Muscle of leg (tissue), 11 donors: ENCODE results near the gene PDLIM3. TPM values are rescaled to one million over a fixed set of nuclear protein-coding genes. Genes with fewer than 3 reads are reported as not detected.
"Not testable (repeated sequence)": the region's sequence is repeated elsewhere in the genome, so short reads cannot be mapped to it uniquely, and the experiment has no call there.

Source experiments
- DNase-seq: peaks from one replicate; pipeline ENCODE4 v3.0.0; 2013
- H3K27ac ChIP-seq: one replicate; pipeline ENCODE4 v1.5.1; 2013; ENCODE audit warnings: mild to moderate bottlenecking, low read length, control low read depth
- H3K27me3 ChIP-seq: one replicate; pipeline ENCODE4 v1.6.1; 2013; ENCODE audit warnings: low read length; ENCODE audit not compliant: control insufficient read depth, insufficient read depth
- H3K36me3 ChIP-seq: one replicate; pipeline ENCODE4 v1.6.1; 2013; ENCODE audit warnings: low read length; ENCODE audit not compliant: control insufficient read depth, insufficient read depth
- H3K4me1 ChIP-seq: one replicate; pipeline ENCODE4 v1.6.1; 2013; ENCODE audit warnings: low read length; ENCODE audit not compliant: control insufficient read depth, insufficient read depth
- H3K4me3 ChIP-seq: one replicate; pipeline ENCODE4 v1.5.1; 2013; ENCODE audit warnings: low read length, control low read depth
- H3K9me3 ChIP-seq: replicated peaks from 2 replicates; pipeline ENCODE4 v1.6.1; 2013; ENCODE audit warnings: low read depth, low read length; ENCODE audit not compliant: control insufficient read depth
- WGBS: methylation state at CpG from one replicate; pipeline ENCODE4 v1.1.5; 2013; ENCODE audit warnings: missing lambda C conversion rate; ENCODE audit not compliant: insufficient coverage; 5-methylcytosine and 5-hydroxymethylcytosine counted together
- polyA plus RNA-seq, 8 donors: library from polyadenylated mRNA; unstranded; fragments of 120-200 nt; gene quantifications; one replicate each; pipeline versions ENCODE4 v1.2.1 to v1.2.3, GENCODE V29; 2013; ENCODE audit warnings: inconsistent platforms in 1 of 8, low replicate concordance in 1 of 8; ENCODE audit not compliant: insufficient read length in 8 of 8, insufficient read depth in 1 of 8
- total RNA-seq: library from RNA; stranded (reverse); fragments of 120-200 nt; gene quantifications from one replicate; pipeline ENCODE4 v1.2.4, GENCODE V29; 2013

The PDLIM3 gene
- total and polyA plus RNA-seq, 9 donors, result 306 to 541 (median 459) TPM

DNA sequence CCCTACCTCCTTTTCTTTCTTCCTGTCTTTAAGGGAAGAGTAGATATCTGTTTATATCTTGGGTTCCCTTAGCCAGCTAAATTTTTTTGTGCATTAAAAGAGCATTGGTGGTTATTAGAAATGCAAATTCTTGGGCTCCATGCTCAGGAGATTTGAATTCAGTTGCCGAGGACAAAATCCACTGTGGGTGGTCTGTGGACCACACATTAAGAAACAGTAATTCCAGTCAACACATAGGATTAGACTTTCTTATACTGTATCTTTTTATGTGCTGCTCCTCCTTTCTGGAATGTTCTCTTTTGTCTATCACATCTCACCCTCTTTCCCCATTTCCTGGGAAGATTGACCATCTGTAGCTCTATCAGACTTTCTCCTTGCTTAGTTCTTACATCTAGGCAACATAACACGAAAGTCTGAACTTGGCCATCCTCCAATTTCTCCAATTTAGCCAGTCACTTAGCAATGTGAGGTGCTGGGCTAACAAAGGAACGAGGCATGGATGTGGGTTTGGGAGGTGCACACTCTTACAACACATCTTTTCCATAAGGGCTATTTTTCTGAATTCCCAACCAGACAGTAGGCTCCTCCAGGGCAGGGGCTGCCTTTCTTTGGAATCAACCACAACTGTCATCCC lies 5.3 kb upstream of the PDLIM3 start:
- peak overlapping the region; percentile 23 for H3K27ac ChIP-seq
- no peaks in the 10 kb centered on the region for H3K36me3 ChIP-seq
- DNase-seq, result peak; percentile 26
- no peak overlapping the region for H3K4me3 ChIP-seq
- peaks cover 15% of the 10 kb centered on the region for H3K27me3 ChIP-seq
- no CpG with 5 or more reads among the region's 3 CpGs for WGBS
- H3K9me3 ChIP-seq, result no peaks in the 10 kb centered on the region
- H3K4me1 ChIP-seq, result peaks cover 34% of the 10 kb centered on the region

DNA sequence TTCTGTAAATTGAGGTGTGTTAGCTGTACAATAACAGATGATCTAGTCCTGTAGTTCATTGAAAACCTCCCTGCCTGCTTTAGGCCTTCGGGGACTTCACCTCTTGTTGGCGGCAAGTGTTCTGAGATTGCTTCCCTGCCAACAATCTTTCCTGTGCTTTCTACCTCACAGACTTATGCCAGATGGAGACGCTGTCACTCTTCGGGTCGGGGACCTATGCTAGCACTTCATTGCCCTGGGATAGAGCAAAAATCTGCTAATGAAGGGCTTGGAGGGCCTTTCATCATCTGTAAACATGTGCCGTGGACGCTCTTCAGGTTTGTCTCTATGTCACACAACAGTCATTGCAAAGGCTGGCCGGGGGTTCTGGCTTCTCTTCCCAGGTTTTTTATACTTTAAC lies 4.7 kb upstream of the PDLIM3 start:
- H3K27me3 ChIP-seq, result peaks cover 18% of the 10 kb centered on the region
- peaks cover 35% of the 10 kb centered on the region for H3K4me1 ChIP-seq
- no peaks in the 10 kb centered on the region for H3K36me3 ChIP-seq
- no peak overlapping the region for H3K4me3 ChIP-seq
- WGBS, result 93% methylated on average over 3 of the region's 8 CpGs
- H3K9me3 ChIP-seq, result no peaks in the 10 kb centered on the region
- no peak overlapping the region for H3K27ac ChIP-seq
- DNase-seq, result no peak

DNA sequence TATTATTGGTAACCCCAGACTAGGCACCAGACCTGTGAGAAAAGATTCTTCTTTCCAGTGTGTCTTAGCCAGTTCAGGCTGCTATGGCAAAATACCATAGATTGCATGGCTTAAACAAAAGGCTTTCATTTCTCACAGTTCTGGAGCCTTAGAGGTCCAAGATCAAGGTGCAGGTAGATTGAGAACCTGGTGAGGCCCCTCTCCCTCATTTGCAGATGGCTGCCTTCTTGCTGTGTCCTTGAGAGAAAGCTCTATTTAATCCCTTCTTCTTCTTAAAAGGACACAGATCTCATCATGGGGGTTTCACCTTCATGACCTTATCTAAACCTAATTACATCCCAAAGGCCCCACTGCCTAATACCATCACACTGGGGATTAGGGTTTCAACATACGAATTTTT lies 3.5 kb upstream of the PDLIM3 start:
- no peak for DNase-seq
- H3K4me1 ChIP-seq, result peaks cover 39% of the 10 kb centered on the region
- no CpG with 5 or more reads among the region's 1 CpG for WGBS
- no peak overlapping the region for H3K27ac ChIP-seq
- H3K27me3 ChIP-seq, result peaks cover 22% of the 10 kb centered on the region
- no peaks in the 10 kb centered on the region for H3K9me3 ChIP-seq
- H3K36me3 ChIP-seq, result no peaks in the 10 kb centered on the region
- H3K4me3 ChIP-seq, result no peak overlapping the region

DNA sequence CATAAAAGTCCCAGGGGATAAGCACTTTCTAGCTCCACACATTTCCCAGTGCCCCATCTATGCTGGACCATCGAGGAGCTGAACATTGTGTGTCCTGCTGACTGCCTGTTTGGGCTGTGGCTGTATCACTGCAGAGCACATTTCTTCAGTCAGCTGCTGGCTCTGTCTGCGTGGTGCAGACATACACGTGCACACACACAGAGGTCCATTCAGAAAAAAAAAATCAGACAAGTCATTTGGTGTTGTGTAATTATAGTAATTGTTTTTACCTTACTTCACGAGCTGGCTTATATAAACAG lies 1.1 kb upstream of the PDLIM3 start:
- no CpG with 5 or more reads among the region's 4 CpGs for WGBS
- H3K4me1 ChIP-seq, result peaks cover 26% of the 10 kb centered on the region
- H3K4me3 ChIP-seq, result no peak overlapping the region
- H3K36me3 ChIP-seq, result no peaks in the 10 kb centered on the region
- peak overlapping the region; percentile 88 for H3K27ac ChIP-seq
- H3K9me3 ChIP-seq, result no peaks in the 10 kb centered on the region
- H3K27me3 ChIP-seq, result peaks cover 26% of the 10 kb centered on the region
- peak; percentile 69 for DNase-seq

DNA sequence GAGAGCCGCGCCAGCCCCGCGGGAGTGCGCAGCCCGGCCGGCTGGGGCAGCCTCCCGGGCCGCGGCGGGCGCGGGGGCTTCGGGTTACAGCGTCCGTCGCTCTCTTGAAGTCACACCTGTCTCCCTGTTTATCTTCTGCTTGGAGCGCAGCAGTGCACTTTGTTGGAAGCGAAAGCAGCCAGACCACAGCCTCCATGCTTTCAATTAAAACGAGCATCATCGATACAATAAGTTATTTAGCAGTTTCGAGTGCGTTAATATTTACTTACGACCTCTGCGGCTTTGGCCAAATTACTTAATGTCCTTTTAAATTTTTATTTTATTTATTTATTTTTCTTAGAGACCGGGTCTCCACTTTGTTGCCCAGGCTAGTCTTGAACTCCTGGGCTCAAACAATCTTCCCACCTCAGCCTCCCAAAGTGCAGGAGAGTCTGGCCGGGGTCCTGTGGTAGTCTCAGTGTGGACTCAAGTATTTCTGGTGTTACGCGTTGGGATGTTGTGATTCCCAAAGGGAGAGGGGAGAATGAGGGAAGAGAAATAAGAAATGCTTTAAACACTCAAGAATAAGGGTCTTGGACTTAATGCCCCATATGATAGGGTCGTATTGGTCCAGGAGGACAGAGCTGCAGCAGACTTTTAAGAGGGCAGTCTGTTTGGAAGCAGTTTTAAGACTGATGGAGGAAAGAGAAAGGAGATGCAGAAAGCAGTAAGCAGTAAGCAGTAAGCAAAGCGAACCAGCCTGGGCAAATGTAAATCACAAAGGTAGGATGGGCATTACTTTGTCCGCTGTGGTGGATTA lies 504 bp upstream of the PDLIM3 start:
- 5% methylated on average over 22 of the region's 32 CpGs for WGBS
- peak; percentile 88 for DNase-seq
- H3K27ac ChIP-seq, result peak overlapping the region; percentile 88
- H3K9me3 ChIP-seq, result no peaks in the 10 kb centered on the region
- peaks cover 21% of the 10 kb centered on the region for H3K4me1 ChIP-seq
- peaks cover 26% of the 10 kb centered on the region for H3K27me3 ChIP-seq
- H3K4me3 ChIP-seq, result peak overlapping the region; percentile 41
- H3K36me3 ChIP-seq, result no peaks in the 10 kb centered on the region

DNA sequence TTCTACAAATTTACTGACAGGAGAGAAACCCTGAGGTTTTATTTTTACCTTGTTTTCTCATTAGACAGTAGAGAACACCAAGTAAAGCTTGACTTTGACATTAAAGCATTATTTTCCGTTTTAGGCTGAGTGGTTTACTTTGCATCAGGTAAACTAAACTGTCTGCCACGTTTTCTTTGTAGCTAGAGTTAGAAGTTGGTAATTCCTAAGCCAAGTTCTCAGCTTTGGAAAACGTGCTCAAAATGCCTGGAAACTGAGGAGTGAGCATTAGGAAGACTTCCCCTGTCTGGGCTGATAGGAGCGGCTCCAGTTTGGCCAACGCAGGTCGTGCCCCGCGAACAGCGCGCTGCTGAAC lies 819 bp downstream of the PDLIM3 start:
- H3K4me3 ChIP-seq, result peak overlapping the region; percentile 77
- peak overlapping the region; percentile 94 for H3K27ac ChIP-seq
- no peaks in the 10 kb centered on the region for H3K9me3 ChIP-seq
- DNase-seq, result peak; percentile 35
- H3K27me3 ChIP-seq, result peaks cover 26% of the 10 kb centered on the region
- WGBS, result 0% methylated on average over 4 of the region's 10 CpGs
- peaks cover 21% of the 10 kb centered on the region for H3K4me1 ChIP-seq
- H3K36me3 ChIP-seq, result no peaks in the 10 kb centered on the region

DNA sequence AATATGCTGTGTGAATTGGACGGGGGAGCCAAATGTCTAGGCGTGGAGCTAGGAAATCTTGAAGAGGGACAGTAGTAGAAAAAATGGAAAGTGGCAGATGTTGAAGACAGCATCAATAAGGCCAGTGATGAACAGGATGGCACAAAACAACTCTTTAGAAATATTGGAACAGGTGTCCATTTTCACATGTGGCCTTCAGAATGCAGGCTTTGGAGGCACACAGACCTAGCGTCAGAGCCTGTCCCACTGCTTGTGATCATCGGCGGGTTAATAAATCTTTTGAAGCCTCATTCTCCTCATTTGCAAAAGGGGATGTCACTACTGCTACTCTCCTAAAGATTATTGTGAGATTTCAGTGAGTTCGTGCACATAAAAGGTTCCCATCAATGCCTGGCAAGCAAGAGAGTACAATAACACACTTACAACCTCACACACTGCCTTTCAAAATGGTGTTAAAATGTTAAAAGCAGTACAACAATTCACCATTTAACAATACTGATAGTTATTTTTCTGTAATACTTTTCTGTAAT lies 2.4 kb downstream of the PDLIM3 start:
- Histone ChIP-seq H3K27me3 (peaks cover 22% of the 10 kb centered on the region), H3K9me3 (no peaks in the 10 kb centered on the region), H3K4me1 (peaks cover 23% of the 10 kb centered on the region), H3K27ac (peak overlapping the region; percentile 84), H3K36me3 (peaks cover 4% of the 10 kb centered on the region), H3K4me3 (peak overlapping the region; percentile 77)
- DNase-seq, result peak; percentile 56
- WGBS, result 67% methylated on average over 2 of the region's 6 CpGs

DNA sequence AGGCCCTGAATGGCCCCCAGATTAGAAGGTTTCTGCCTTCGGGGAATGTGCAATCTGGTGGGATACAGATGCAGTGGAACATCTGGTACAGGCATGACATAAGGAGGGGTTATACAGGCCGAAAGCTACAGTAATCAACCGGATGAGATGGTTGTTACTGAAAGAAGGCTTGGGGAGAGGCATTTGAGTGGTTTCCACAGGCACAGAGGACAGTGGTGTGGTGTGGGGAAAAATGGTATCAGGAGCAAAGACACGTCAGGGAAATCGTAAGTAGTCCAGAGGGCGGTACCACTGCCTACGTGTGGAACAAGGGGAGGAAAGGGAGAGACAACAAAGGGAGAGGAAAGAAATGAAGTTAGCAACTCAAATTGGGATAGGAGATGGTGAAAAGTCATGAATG lies 3.0 kb downstream of the PDLIM3 start:
- DNase-seq, result no peak
- Histone ChIP-seq H3K36me3 (peaks cover 4% of the 10 kb centered on the region), H3K4me1 (peaks cover 23% of the 10 kb centered on the region), H3K27me3 (peaks cover 21% of the 10 kb centered on the region), H3K9me3 (no peaks in the 10 kb centered on the region), H3K4me3 (peak overlapping the region; percentile 77), H3K27ac (peak overlapping the region; percentile 84)
- WGBS, result 69% methylated on average over 7 of the region's 7 CpGs

DNA sequence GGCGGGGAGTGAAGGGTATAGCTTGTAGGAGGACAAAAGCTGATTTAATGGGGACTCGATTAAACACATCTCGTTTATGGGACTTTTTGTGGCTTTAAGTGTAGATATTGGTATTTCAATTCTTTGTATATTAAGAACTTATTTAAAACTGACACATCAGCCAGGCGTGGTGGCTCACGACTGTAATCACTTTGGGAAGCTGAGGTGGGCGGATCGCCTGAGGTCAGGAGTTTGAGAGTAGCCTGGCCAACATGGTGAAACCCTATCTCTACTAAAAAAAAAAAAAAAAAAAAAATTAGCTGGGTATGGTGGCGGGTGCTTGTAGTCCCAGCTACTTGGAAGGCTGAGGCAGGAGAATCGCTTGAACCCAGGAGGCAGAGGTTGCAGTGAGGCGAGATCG lies 3.7 kb downstream of the PDLIM3 start:
- DNase-seq, H3K4me3 ChIP-seq, H3K9me3 ChIP-seq, H3K36me3 ChIP-seq: not testable (repeated sequence)
- no CpG with 5 or more reads among the region's 11 CpGs for WGBS
- H3K4me1 ChIP-seq, result peaks cover 20% of the 10 kb centered on the region
- H3K27ac ChIP-seq, result peak overlapping the region; percentile 84
- H3K27me3 ChIP-seq, result peaks cover 20% of the 10 kb centered on the region

DNA sequence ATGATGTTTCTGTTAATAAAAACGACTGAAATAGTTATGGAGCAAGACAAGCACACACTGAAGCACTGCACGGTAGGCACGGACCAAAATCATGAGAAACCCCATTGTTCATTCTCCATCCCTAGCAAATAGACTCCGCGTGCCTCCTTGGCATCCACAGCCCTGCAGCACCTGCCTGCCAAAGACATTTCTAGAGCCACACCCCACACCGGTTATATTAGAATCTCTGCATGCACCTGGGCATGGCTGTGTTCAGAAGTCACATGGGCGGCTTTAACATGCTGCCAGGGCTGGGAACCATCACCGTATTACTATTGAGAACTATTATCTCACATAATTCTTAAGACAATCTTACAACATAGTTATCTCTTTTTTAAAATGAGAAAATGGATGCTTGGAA lies 5.9 kb downstream of the PDLIM3 start:
- whole genome bisulfite sequencing, result 6% methylated on average over 4 of the region's 8 CpGs
- peaks cover 7% of the 10 kb centered on the region for H3K4me1 ChIP-seq
- no peak for DNase-seq
- no peaks in the 10 kb centered on the region for H3K9me3 ChIP-seq
- H3K36me3 ChIP-seq, result peaks cover 7% of the 10 kb centered on the region
- H3K4me3 ChIP-seq, result no peak overlapping the region
- H3K27me3 ChIP-seq, result peaks cover 4% of the 10 kb centered on the region
- H3K27ac ChIP-seq, result no peak overlapping the region
